ENCODE measurements around the gene TMEM8B.

GRCh38 chr9:35844628-35845270 is 15.7 kb downstream of the TMEM8B start:
- no peak for TF ChIP-seq CTCF (IDR thresholded peaks at IDR 0.05; ENCODE audit: control extremely low read depth in 1 of 3, insufficient read depth in 1 of 3, low read depth in 1 of 3, low read length in 3 of 3)
- TF ChIP-seq RFX5 (IDR thresholded peaks at IDR 0.05; ENCODE audit: borderline replicate concordance, low read depth, low read length): no peak
- TF ChIP-seq EZH2 (IDR thresholded peaks at IDR 0.05; ENCODE audit: low read depth, low read length, severe bottlenecking): no peak
- no peak for TF ChIP-seq USF2 (IDR thresholded peaks at IDR 0.05; ENCODE audit: low read length)
- no peak for TF ChIP-seq CBX5 (IDR thresholded peaks at IDR 0.05; ENCODE audit: low read depth, low read length)
- no peak for TF ChIP-seq POLR2A (IDR thresholded peaks at IDR 0.05; ENCODE audit: control extremely low read depth in 1 of 2, low read depth in 2 of 2, low read length in 2 of 2)
- peak; percentile 82; the same call in 1 of the 2 replicates for TF ChIP-seq TEAD4 (IDR thresholded peaks at IDR 0.05; ENCODE audit: low read depth, low read length)
- no peak for TF ChIP-seq HDAC2 (IDR thresholded peaks at IDR 0.05; ENCODE audit: borderline replicate concordance in 1 of 2, low read depth in 2 of 2, low read length in 2 of 2)
- no peak for TF ChIP-seq NRF1 (IDR thresholded peaks at IDR 0.05; ENCODE audit: low read depth, low read length)
